LHCN-M2 (cell line): Measurements from ENCODE around the gene DOK5. TPM values are rescaled to one million over a fixed set of nuclear protein-coding genes. Genes with fewer than 3 reads are reported as not detected.
"Not testable (repeated sequence)": the region's sequence is repeated elsewhere in the genome, so short reads cannot be mapped to it uniquely, and the experiment has no call there.

ENCODE experiments used
- DNase-seq: peaks from one replicate; pipeline ENCODE4 v3.0.0-alpha.2; 2012; ENCODE audit warnings: low read depth
- total RNA-seq: library from RNA; depleted of rRNA; stranded (reverse); fragments of >200 nt; gene quantifications from 2 replicates; pipeline ENCODE4 v1.2.3, GENCODE V29; 2014

DOK5 gene
- total RNA-seq, 1 experiment from 2014 or later = not detected

DNA sequence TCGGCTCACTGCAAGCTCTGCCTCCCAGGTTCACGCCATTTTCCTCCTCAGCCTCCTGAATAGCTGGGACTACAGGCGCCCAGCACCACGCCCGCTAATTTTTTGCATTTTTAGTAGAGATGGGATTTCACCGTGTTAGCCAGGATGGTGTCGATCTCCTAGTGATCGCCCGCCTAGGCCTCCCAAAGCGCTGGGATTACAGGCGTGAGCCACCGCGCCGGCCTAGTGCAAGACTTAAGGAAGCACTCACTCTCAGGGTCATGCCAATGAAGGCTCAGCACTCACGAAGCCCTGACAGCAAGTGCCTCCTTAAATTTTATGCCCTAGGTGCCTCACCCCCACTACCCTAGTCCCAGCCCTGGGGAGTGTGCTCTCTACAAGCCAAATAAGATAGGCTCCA is 4.7 kb upstream of the DOK5 start:
- DNase-seq = no peak

DNA sequence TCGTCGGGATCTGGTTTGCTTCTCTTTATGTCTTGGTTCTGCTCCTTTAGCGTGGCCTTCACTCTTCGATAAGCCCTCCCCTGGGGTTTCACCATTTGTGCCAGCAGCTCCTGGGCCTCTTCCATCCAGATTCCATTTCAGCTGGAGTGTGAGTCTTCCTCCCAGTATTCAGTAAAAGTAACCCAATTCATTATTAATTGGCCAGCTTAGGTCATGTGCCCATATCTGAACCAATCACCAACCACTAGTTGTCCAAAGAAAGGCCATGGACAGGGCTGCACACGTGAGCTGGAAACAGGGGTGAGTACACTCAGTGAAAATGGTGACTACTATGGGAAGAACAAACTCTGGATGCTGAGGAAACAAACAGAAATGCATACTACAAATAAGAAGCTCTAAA is 2.8 kb upstream of the DOK5 start:
- DNase-seq = no peak

DNA sequence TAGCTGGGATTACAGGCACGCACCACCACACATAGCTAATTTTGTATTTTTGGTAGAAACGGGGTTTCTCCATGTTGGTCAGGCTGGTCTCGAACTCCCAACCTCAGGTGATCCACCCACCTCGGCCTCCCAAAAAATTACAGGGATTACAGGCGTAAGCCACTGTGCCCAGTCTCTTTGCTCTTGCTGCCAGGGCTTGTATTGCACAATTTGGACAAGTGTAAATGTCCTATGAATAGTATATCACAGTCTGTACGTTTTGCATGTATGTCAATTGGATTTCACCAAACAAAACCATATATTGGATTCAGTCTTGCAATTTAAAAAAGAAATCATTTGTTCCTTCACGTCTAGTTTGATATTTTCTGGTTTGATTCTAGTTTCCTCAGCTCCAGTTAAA is 2.1 kb upstream of the DOK5 start:
- no peak for DNase-seq

DNA sequence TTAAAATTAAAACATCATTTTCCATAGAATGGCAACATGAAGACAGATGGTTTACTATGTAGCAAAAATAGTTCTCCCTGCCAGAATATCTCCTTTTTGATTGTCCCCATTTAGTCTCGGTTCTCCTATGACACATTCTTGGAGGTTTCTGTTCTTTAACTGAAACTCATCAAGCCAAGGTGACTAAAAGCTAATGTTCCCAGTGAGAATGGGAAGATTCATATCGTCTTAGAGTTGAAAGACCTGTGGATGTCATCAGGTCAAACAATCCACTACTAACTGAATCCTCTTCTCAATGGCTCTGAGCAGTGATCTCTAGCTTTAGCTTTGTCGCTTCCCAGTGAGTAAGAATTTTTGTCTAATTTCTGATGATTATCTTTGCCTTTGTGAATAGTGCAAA is 1.3 kb upstream of the DOK5 start:
- no peak for DNase-seq

DNA sequence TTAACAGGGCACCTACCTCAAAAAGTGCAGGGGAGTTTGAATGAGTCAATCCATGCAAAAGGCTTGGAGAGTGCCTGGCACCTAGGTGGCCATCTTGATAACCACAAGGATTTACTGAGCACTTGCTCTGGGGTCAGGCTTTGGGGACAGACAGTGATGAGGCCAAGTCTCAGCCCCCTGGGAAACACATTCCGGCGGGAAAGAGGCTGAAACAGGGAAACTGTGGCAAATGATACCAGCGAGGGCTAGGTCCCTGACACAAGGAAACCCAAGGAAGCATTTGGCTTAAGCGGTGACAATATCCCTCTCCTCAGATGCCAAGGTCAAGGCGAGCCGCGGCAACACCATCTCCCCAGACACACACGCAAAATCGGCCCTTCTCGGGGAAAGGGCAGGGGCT is 527 bp upstream of the DOK5 start:
- DNase-seq = no peak

DNA sequence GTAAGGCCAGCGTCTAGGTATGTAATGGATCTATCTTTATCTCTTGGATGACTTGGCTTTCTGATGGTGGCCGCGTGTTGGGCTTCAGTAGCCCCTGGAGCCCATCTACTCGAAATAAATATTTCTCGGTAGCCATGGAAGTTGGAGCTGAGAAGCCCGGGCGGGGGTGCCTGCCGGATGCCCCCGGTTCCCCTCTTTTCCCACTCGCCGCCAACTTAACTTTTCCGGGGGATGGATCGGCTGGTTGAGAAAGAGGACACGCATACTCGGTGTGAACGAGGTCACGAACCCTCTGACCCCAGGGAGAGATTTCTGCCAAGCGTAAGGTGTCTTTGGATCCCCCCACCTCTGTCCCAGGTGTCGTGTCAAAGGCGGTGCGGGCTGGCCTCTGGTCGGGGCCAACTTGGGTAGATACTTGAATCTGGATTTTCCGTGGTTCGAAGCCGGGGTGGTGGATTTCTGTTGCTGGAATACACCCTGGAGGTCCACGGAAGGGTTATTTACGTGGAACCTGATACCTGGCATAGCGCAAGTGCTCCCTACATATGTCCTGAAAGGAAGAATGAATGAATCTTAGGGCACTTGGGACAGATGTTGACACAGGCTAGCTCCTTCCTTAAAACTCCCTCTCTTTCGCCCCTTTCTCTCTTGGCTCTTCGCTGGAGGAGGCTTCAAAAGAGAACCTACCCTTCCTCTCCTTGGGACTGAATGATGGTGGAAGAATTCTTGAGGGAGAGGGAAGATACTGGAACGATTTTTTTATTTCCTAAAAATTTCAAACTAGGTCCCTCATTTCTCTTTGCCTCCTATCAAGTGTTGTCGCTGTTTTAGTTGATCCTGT is 996 bp downstream of the DOK5 start:
- DNase-seq = no peak

DNA sequence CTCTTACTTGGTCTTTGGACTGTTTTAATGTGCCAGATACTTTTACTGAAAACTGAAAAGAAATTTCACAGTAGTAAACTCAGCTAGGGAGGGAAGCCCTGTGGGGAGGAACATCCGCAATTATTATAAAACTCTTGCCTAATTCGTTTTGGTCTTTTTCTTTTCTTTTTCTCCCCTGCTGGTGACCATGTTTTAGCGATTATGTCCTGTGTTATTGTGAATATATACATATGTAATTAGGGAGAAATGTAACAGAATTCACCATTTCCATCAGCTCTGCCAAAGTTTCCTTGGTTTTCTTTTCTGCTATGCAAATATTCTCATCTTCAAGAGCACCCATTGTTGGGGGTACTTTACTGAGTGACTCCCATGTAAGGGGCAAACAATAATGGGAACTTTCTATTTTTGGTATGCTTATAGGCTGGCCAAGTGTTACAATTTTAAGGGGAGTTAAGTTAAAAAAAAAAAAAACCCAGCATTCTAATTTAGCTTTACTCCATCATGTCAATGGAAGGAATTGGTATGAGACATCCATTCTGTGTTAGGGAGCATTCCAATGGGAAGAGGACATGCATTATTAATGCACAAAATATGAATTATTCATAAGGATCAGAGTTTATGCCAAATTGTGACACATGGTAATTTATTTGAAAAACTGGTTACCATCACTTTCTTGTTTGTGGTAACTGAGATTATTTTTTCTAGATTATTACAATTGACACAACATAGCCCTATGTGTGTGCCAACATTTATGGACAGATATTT is 2.0 kb downstream of the DOK5 start:
- DNase-seq = no peak

DNA sequence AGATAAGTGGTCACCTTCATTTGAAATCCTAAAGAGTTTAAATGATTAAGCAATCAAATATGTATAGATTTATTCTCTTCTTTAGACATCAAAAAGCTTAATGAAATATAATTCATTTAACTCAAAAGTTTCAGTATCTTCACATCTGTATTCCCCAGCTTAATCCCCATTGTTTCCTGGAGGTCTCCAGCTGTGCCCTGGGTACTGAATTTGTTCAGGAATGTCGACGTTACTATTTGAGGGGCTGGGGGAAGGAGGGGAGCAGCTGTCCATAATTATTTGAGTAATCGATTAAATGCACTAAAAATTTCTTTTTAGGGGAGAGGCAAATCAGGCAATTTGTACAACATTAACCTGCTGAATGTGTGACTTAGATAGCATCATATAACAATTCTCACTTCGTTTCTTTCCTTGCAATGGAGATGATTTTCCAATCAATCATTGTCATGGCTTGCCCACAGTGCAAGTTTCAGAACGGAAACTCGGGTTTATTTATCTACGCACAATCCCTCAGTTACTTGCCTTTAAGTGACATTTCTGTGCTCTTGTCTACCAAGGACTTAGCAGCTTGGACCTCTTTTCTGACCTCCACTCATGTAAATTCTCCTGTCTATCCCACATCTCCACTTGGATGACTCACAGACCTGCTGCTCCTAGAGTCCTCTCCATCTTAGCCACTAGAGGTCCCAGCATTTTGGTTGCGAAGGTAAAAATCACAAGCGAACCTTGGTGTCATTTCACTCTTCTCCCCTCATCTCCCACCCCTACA is 3.9 kb downstream of the DOK5 start:
- DNase-seq = no peak

DNA sequence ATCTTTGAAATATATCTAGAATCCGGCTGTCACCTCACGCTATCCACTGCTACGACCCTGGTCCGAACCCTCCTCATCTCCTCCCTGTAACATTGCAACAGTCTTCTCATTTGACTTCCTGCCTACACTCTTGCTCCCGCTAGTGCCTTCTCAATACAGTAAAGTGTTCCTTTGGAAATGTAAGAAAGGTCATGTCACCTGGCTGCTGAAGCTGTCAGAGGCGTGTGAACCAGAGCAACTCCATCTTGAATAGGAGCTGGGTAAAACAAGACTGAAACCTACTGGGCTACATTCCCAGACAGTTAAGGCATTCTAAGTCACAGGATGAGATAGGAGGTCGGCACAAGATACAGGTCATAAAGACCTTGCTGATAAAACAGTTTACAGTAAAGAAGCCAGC is 4.5 kb downstream of the DOK5 start:
- not testable (repeated sequence) for DNase-seq

DNA sequence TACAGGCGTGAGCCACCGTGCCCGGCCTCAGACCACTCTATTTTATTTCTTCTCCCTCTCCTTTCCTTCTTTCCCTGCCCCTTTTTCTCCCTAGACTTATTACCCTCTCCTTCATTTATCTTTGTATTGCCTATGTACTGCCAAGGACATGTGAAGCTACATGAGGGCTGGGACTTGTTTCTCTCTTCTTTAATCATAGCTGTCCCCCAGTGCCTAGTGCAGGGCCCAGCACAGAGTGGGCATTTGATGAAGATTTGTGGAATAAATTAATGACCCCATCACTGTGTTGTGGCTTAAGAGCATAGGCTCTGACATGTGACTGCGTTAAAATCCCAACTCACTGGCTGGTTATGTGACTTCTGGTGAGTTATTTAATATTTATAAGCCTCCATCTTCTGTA is 6.0 kb downstream of the DOK5 start:
- DNase-seq = no peak

DNA sequence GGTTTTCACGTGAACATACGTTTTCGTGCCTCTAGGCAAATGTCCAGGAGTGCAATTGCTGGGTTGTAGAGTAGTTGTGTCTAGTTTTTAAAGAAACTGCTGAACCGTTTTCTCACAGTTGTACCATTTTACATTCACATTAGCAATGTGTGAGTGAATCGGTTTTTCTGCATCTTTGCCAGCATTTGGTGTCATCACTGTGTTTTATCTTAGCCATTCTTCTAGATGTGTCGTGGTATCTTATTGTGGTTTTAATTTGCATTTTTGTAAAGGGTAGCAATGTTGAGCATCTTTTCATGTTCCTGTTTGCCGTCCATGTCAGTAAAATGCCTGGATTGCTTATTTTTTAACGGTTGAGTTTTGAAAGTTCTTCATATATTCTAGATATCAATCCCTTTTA is 10.2 kb downstream of the DOK5 start:
- DNase-seq = no peak

DNA sequence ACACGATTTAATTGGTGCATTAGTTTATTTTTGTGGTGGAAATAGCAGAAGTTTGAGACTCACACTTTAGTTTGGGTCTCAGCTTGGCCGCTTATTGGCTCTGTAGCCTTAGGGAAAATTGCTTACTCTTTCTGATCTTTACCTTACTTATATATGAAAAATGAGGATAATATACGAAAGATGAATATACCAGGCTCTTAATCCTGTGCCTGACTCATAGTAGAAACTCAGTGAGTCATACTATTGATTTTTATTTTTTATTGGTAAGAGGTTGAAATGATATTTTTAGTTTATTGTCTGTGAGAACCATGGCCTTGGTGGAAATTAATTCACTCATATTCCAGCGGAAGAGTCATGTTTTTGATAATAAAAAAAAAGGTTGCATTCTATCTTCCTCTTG is 11.2 kb downstream of the DOK5 start:
- DNase-seq = no peak

DNA sequence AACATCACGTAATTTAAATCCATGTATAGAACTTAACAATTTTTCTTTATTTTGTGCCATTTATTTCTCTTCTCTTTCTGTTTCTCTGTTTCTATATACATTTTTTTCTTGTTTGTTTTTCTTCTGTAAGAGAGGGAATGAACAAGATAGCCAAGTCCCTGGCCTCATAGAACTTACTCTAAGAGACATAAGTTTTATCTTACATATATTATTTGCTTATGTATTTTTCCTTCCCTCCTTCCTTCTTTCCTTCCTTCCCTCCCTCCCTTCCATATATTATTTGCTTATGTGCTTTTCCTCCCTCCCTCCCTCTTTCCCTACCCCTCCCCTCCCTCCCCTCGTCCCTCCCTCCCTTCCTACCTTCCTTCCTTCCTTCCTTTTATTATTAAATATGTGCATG is 13.0 kb downstream of the DOK5 start:
- no peak for DNase-seq

DNA sequence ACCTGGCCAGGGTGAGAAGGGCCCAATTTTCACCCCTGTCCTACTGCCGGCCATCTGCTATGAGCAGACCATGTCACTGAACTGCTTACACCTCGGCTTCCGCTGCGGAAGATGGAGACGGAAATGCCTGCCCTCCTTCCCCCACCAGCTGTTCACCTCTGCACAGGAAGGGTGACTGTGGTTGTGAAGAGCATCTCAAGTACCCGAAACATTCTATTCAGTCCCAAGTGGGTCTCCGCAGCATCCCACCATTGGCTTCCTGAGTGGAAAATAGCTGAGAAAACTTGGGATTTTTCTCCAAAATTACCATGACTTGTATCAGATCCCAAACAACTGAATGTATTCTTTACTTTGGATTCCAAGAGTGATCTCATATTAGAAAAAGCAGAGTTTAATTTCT is 16.1 kb downstream of the DOK5 start:
- no peak for DNase-seq

DNA sequence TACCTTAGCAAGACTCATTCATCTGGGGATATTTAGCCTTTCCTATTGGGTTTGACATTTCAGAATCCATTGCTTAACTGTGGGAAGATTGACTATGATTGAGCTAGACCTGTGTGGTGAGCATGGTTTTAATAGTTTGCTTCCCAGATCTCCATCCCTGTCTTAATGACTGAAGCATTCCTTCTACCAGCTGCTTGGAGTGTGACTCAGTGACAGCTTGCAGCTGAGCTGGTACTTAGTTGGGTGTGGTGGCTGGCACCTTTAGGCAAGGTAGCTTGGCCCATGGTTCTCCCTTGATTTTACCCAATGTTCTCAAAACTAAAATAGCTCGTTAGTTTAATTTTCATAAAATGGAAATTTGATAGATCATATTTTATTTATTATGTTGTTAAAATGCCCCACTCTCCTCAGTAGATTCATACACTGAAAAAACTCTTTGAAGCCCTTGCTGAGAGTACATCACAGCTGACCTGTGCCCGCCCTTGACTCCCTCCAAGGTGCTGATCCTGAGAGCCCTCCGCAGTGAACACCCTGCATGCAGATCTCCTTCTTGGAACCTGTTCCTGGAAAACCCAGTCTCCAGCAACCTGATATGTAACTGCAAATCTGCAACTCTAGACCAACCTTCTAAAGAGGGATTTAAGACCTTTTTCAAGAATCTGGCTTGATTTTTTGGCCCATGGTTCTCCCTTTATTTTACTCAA is 19.1 kb downstream of the DOK5 start:
- no peak for DNase-seq

DNA sequence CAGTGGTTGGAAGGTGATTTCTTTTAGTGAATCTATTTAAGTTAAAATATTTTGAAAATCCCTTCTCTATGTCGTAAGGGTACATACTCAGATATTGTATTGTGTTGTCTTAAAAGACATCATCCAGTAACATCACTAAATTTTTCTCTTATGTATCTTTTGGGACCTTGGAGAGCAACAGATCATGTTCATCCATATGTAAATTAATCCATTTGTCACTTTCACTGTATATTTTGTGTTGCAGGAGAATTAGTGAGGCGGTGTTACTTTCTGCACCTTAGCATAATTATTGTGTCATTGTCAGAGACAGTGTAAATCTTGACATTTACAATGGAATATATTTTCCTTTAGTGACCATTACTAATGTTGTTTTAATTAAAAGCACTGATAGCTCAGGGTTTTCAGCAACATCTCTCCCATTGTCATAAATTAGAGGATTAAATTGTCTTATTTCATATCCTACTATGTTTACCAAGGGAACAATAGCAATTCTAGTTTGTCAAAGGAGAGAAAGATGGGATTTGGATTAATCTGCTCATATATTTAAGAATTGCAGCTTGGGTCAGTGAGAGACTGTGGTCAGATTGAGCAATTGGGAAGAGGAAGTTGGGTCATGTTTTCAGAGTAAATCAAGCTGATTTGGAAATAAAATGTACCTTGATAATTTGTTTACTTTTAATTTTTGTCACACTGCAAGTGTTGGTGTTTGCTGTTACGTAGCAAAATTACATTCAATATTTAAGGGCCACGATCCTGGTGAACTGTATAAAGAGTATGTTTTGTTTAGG is 22.7 kb downstream of the DOK5 start:
- DNase-seq = no peak

DNA sequence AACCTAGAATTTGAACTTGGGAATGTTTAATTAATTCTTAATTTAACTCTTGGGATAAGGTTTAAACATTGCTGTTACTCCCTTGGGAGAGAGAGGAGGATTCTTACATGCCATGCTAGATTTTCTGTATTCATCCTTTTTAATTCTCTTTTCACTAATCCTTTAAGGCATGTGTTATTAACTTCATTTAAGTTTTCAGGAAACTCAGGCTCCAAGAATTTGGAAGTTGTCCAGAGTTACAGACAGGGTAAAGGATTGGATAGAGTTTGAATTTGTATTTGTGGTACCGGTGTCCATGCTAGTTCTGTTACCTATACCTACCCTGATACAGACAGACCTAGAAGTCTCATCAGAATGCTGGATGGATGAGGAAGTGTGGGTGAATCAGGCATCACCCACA is 23.7 kb downstream of the DOK5 start:
- no peak for DNase-seq

DNA sequence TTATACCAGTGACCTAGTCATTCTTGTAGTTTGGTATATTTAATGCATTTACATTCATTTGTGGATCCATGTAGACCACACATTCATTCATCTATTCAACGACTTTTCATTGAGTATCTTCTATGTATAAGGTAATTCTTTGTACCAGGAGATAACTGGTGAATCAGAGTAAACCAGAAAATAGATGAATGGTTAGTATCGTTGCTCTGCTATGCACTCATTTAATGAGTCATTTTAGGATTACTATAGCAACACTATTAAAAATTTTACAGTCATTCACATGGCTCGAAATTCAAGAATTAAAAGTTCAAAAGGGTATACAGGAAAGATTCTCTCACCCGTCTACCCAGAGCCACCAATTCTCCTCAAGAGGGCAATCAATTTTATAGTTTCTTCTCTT is 26.8 kb downstream of the DOK5 start:
- no peak for DNase-seq

DNA sequence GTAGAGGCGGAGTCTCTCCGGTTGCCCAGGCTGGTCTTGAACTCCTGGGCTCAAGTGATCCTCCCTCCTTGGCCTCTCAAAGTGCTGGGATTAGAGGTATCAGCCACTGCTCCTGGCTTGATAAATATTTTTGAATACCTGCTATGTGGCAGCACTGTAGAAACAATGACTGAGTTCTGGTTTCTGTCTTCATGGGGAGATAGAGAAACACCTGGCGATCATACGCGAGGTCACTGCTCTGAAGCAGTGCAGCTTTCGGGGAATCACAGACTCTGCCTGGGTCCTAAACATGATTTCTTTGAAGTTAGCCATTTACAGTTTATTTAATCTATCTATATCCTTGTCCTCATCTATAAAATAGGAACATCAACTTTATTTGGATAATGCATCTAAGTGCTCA is 31.2 kb downstream of the DOK5 start:
- no peak for DNase-seq

DNA sequence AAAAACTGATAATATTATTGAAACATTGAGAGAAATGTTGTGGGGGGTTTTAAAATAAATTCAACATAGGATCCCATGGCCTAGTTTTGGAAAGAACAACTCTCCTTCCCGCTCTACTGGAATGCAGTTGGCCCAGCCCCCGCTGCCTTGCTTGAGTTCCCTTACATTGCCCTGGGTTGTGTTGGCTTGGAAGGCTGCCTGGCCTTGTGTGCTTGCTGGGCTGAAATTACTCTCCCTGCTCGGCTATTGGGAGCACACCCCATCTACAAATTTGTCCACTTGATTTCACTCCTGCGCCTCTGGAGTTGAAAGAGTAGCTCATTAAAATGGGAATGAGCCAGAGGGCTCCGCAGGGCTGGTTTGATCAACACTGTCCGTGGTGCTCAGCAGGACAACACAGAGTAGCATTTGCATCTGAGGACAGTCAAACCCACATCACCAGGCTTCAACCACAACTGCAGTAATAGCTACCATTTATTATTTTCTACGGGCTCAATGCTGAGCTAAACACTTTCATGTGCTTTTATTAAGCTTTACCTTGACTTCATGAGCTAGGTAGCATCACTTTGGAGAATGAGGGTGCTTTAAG is 35.2 kb downstream of the DOK5 start:
- DNase-seq = no peak

DNA sequence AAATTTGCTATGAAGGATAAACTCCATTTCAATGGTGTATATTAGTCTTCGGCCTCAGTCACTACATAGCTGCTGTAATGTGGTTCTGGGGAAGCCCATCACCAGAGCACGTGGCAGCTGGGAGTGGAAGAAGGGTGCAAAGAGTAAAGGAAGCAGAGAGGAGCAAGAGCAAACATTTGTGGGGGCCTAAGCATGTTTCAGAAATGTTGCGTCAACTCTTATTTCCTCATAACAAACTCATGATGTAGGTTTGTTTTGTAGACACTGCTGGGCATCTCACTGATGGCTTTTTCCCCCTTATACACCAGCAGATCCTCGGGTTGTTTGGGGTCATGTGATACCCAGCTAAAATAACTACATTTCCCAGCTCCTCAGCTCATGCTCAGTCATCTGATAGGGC is 37.3 kb downstream of the DOK5 start:
- DNase-seq = no peak
